LNCaP clone FGC (cell line): ENCODE data around the gene CFAP43.
A peak's percentile ranks its signal among the peaks of the same experiment; 100 is the strongest.

Source experiments
- DNase-seq: peaks from one replicate; pipeline ENCODE4 v3.0.0-alpha.2; 2011; ENCODE audit warnings: low read depth
- H3K4me3 ChIP-seq: 2 replicates; pipeline ENCODE4 v1.5.1; 2011; ENCODE audit warnings: mild to moderate bottlenecking, low read depth, low read length, control low read depth
- TF ChIP-seq, protein P1 (sequence below): IDR thresholded peaks from 2 replicates; pipeline ENCODE4 v1.5.1; 2012; ENCODE audit warnings: mild to moderate bottlenecking; ENCODE audit not compliant: control insufficient read depth, insufficient read depth; ENCODE audit errors: extremely low read depth

Gene CFAP43

GRCh38 chr10:104274762-104275721 is 42.9 kb upstream of the CFAP43 start:
- H3K4me3 ChIP-seq: no peak overlapping the region
- TF ChIP-seq, protein P1, sequence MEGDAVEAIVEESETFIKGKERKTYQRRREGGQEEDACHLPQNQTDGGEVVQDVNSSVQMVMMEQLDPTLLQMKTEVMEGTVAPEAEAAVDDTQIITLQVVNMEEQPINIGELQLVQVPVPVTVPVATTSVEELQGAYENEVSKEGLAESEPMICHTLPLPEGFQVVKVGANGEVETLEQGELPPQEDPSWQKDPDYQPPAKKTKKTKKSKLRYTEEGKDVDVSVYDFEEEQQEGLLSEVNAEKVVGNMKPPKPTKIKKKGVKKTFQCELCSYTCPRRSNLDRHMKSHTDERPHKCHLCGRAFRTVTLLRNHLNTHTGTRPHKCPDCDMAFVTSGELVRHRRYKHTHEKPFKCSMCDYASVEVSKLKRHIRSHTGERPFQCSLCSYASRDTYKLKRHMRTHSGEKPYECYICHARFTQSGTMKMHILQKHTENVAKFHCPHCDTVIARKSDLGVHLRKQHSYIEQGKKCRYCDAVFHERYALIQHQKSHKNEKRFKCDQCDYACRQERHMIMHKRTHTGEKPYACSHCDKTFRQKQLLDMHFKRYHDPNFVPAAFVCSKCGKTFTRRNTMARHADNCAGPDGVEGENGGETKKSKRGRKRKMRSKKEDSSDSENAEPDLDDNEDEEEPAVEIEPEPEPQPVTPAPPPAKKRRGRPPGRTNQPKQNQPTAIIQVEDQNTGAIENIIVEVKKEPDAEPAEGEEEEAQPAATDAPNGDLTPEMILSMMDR: no peak
- no peak for DNase-seq

DNA sequence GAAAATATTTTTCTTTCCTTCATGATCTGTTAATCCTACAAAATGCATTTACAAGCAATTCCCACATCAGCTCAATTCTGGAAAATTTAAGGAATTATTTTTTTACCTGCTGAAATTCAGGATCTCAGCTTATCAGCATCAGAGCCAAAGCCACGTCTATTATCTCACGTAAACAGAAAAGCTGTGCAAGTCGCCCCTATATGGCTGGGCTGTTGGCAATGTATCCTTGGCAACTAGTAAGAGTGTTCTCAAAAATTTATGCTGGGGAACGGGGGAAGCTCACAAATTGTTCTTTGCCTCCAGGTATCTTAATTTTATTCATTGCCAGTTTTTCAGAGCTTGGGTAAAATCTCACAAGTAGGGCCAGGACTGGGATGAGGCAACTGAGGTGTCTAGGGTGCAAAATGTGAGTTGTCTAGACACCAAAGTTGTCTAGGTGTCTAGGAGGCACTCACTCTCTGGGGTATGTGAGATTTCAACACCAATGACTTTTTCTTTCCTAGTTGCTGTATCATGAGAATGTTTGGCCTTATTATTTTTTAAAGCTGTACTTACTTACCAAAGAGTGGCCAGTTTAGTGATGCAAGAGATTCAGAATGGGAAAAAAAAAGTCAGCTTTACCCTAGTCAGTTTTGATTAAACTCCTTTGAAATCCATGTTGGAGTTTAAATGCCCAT is 41.9 kb upstream of the CFAP43 start:
- TF ChIP-seq, protein P1: no peak
- H3K4me3 ChIP-seq: no peak overlapping the region
- no peak for DNase-seq

GRCh38 chr10:104273286-104273685 is 41.1 kb upstream of the CFAP43 start:
- no peak for DNase-seq
- no peak overlapping the region for H3K4me3 ChIP-seq
- TF ChIP-seq, protein P1: no peak

DNA sequence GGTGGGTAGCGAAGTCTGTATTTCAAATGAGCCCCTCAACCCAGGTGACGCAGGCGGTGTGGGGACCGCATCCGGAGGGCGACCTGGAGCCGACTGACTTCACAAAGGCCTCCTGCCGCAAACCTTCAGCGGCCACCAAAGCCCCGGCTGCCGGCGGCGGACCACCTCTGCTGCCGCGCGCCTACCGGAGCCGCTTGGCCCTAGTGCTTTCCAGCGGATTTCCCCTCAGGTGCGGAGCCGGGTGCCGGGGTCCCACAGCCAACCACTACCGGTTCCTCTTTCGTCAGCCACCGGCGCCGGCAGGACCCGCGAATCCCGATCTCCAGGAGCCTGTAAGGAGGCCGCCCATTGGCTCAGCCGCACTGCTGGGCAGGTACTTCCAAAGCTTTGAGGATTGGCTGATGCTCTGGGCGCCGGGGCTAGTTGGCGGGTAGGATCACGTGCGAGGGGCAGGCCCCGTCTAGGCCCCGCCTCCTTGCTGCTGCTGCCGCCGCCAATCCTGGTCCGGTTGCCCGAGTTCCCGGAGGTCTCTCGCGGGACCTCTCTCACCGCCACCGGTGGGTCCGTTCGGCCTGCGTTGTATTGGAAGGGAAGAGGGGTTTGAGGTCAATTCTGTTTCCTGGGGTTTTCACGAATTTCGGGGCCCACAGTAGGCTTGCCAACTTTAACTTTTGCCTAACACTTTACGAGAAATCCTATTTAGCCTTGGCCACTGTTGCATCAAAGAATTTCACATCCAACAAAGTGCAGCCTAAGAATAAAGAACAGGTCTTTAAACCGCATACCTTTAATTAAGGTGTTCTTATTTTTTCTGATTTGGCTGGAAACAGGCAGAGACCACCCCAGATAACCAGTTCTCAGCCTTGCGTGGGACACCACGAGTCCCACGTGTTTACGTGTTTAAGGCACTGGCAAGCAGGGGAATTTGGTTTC is 36.8 kb upstream of the CFAP43 start, which contains the start of gene GSTO2:
Gene GSTO2 (plus strand): TSS at position 472 of the 933 bp plus-strand sequence. CDS start 5,732 bp downstream, outside the sequence.
- TF ChIP-seq, protein P1: no peak
- peak within 1 kb of the TSS; percentile 97 for H3K4me3 ChIP-seq
- DNase-seq: peak; percentile 97

- peak overlapping the region; percentile 97 for H3K4me3 ChIP-seq
- TF ChIP-seq, protein P1: no peak
- no peak for DNase-seq
These were observed 36.2 kb upstream of the CFAP43 start for GRCh38 chr10:104268405-104268712.

DNA sequence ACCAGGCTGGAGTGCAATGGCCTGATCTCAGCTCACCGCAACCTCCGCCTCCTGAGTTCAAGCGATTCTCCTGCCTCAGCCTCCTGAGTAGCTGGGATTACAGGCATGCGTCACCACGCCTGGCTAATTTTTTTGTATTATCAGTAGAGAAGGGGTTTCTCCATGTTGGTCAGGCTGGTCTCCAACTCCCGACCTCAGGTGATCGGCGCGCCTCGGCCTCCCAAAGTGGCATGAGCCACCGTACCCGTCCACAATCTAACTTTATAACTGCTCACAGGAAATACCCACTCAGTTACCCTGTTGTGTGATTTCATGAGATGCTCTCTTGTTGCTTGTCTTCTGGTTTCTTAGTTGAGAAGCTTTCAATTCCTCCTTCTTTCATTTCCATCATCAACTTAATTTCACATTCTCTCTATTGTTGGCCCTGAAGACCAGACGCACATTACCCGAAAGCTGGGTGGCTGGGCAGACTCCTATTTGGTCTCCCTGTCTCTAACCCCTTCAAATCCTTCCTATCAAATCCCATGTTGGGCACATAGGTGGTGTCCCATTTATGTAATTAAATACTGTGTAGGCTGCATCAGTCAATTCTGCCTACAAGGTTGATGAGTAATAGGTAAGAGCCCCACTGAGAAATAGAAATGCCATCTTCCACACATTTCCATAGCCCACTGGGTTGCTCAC is 35.7 kb upstream of the CFAP43 start:
- peak overlapping the region; percentile 97 for H3K4me3 ChIP-seq
- TF ChIP-seq, protein P1: no peak
- DNase-seq: no peak
